Smooth muscle cell (in vitro differentiated cells): ENCODE measurements around the gene TMEM243. TPM values are rescaled to one million over a fixed set of nuclear protein-coding genes. Genes with fewer than 3 reads are reported as not detected.
"Not testable (repeated sequence)": the region's sequence is repeated elsewhere in the genome, so short reads cannot be mapped to it uniquely, and the experiment has no call there.

ENCODE experiments used
- DNase-seq: peaks from one replicate; lab custom pipeline; 2025; ENCODE audit not compliant: unreplicated experiment; lab: John Stamatoyannopoulos, UW
- H2AFZ ChIP-seq: fragments of 200-600 bp; sonication (generic); 2 replicates; pipeline ENCODE4 v1.6.0; 2016; ENCODE audit warnings: antibody characterized with exemption, low read depth, mild to moderate bottlenecking
- H3F3A ChIP-seq: fragments of 200-600 bp; sonication (generic); 2 replicates; pipeline ENCODE4 v1.6.0; 2017; ENCODE audit warnings: antibody characterized with exemption, low read depth
- H3K27ac ChIP-seq: fragments of 200-600 bp; sonication (generic); 2 replicates; pipeline ENCODE4 v1.5.1; 2016; ENCODE audit warnings: low read depth, mild to moderate bottlenecking
- H3K27me3 ChIP-seq: fragments of 200-600 bp; sonication (generic); 2 replicates; pipeline ENCODE4 v1.6.1; 2016; ENCODE audit warnings: low read depth, mild to moderate bottlenecking
- H3K36me3 ChIP-seq: fragments of 200-600 bp; sonication (generic); 2 replicates; pipeline ENCODE4 v1.5.1; 2016; ENCODE audit warnings: low read depth
- H3K4me1 ChIP-seq: fragments of 200-600 bp; sonication (generic); 2 replicates; pipeline ENCODE4 v1.5.1; 2016; ENCODE audit warnings: low read depth
- H3K4me2 ChIP-seq: fragments of 200-600 bp; sonication (generic); 2 replicates; pipeline ENCODE4 v1.6.0; 2016; ENCODE audit warnings: mild to moderate bottlenecking
- H3K4me3 ChIP-seq: fragments of 200-600 bp; sonication (generic); 2 replicates; pipeline ENCODE4 v1.5.1; 2016; ENCODE audit warnings: mild to moderate bottlenecking
- H3K79me2 ChIP-seq: fragments of 200-600 bp; sonication (generic); 2 replicates; pipeline ENCODE4 v1.6.0; 2016; ENCODE audit warnings: low read depth, mild to moderate bottlenecking
- H3K9ac ChIP-seq: fragments of 200-600 bp; sonication (generic); 2 replicates; pipeline ENCODE4 v1.6.0; 2016; ENCODE audit warnings: low read depth
- H3K9me3 ChIP-seq: fragments of 200-600 bp; sonication (generic); replicated peaks from 2 replicates; pipeline ENCODE4 v1.5.1; 2016; ENCODE audit warnings: low read depth
- H4K20me1 ChIP-seq: fragments of 200-600 bp; sonication (generic); 2 replicates; pipeline ENCODE4 v1.6.0; 2016; ENCODE audit warnings: low read depth
- CTCF ChIP-seq: fragments of 200-600 bp; sonication (generic); IDR thresholded peaks from 2 replicates; pipeline ENCODE4 v1.5.1; 2017; ENCODE audit warnings: borderline replicate concordance, mild to moderate bottlenecking, antibody characterized with exemption; ENCODE audit not compliant: insufficient read depth, poor library complexity, severe bottlenecking
- WGBS: methylation state at CpG from one replicate; pipeline ENCODE4 v1.1.7; 2016; ENCODE audit warnings: low lambda C conversion rate; 5-methylcytosine and 5-hydroxymethylcytosine counted together
- polyA plus RNA-seq: library from polyadenylated mRNA; unstranded; fragments of >200 nt; fragmentation: Nextera tagmentation; extraction: Ambion mirVana; gene quantifications from 2 replicates; pipeline ENCODE4 v1.2.1, GENCODE V29; 2016
- total RNA-seq: library from RNA; depleted of rRNA; stranded (reverse); fragments of >200 nt; gene quantifications from 2 replicates; pipeline ENCODE4 v1.2.3, GENCODE V29; 2014

The TMEM243 gene
- total and polyA plus RNA-seq, 2 experiments from 2014 or later = 32.7 to 43.7 TPM

DNA sequence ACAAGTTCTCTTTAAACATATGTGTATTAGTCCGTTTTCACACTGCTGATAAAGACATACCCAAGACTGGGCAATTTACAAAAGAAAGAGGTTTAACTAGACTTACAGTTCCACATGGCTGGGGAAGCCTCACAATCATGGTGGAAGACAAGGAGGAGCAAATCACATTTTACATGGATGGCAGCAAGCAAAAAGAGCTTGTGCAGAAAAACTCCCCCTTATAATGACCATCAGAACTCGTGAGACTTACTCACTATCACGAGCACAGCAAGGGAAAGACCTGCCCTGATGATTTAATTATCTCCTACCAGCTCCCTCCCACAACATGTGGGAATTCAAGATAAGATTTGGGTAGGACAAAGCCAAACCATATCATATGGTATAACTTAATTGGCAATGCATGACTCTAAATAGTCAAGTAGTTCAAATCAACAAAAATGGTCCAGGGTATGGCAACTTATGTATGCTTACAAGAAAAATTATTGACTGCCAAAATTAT is 34.1 kb upstream of the TMEM243 start:
- WGBS = 78% methylated on average over 3 of the region's 3 CpGs
- no peaks in the 10 kb centered on the region for H3F3A ChIP-seq
- H3K4me1 ChIP-seq = no peaks in the 10 kb centered on the region

DNA sequence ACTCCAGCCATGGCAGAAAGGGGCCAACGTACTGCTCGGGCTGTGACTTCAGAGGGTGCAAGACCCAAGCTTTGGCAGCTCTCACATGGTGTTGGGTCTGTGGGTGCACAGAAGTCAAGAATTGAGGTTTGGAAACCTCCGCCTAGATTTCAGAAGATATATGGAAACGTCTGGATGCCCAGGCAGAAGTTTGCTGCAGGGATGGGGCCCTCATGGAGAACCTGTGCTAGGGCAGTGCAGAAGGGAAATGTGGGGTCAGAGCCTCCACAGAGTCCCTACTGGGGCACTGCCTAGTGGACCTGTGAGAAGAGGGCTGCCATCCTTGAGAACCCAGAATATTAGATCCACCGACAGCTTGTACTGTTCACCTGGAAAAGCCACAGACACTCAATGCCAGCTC is 26.1 kb upstream of the TMEM243 start:
- not testable (repeated sequence) for H3K36me3 ChIP-seq, H3K27ac ChIP-seq, H3F3A ChIP-seq, H3K27me3 ChIP-seq, DNase-seq, H3K79me2 ChIP-seq, H4K20me1 ChIP-seq, H3K9me3 ChIP-seq, H2AFZ ChIP-seq, H3K4me3 ChIP-seq, H3K9ac ChIP-seq, H3K4me1 ChIP-seq, H3K4me2 ChIP-seq
- WGBS = 89% methylated on average over 5 of the region's 5 CpGs

More for the DNA sequence above, 34.1 kb upstream of the TMEM243 start:
- no peaks in the 10 kb centered on the region for H3K36me3 ChIP-seq
- no peaks in the 10 kb centered on the region for H3K9me3 ChIP-seq
- H4K20me1 ChIP-seq = no peaks in the 10 kb centered on the region
- TF ChIP-seq CTCF = no peak
- no peak overlapping the region for H3K9ac ChIP-seq
- no peak overlapping the region for H3K4me3 ChIP-seq
- H3K27ac ChIP-seq = no peak overlapping the region
- no peak for DNase-seq
- no peak overlapping the region for H2AFZ ChIP-seq
- no peak overlapping the region for H3K4me2 ChIP-seq
- H3K79me2 ChIP-seq = no peaks in the 10 kb centered on the region
- H3K27me3 ChIP-seq = no peaks in the 10 kb centered on the region

DNA sequence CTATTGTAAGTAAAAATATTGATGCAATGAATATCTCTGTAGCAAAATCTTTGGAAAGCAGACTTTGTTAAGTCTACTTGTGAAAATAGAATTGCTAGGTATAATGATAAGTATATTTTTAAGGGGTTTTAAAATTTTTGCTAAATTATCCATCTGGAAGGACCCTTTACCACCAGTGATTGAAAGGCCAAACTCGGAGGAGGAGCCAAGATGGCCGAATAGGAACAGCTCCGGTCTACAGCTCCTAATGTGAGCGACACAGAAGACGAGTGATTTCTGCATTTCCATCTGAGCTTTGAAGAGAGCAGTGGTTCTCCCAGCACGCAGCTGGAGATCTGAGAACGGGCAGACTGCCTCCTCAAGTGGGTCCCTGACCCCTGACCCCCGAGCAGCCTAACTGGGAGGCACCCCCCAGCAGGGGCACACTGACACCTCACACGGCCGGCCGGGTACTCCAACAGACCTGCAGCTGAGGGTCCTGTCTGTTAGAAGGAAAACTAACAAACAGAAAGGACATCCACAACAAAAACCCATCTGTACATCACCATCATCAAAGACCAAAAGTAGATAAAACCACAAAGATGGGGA is 19.0 kb upstream of the TMEM243 start:
- H3K4me1 ChIP-seq, H3K27ac ChIP-seq, H3K4me3 ChIP-seq: not testable (repeated sequence)

DNA sequence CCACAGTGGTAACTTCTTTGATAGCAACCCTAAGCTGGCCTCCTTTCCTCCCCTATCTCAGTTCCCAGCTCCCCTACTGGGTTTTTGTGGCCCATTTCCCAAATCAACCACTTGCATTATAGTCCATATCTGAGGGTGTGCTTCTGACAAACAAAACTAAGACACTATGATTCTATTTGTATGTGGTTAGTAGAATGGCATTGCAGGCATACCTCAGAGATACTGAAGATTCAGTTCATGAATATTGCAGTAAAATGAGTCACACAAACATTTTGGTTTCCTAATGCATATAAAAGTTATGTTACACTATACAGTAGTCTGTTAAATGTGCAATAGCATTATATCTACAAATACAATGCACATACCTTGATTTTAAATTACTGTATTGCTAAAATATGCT is 15.4 kb upstream of the TMEM243 start:
- no peaks in the 10 kb centered on the region for H3K4me1 ChIP-seq
- no peaks in the 10 kb centered on the region for H3K9me3 ChIP-seq
- no peaks in the 10 kb centered on the region for H4K20me1 ChIP-seq
- no peaks in the 10 kb centered on the region for H3F3A ChIP-seq
- no peak for DNase-seq
- H3K4me3 ChIP-seq = no peak overlapping the region
- H3K36me3 ChIP-seq = no peaks in the 10 kb centered on the region
- no peak overlapping the region for H3K9ac ChIP-seq
- no peaks in the 10 kb centered on the region for H3K79me2 ChIP-seq
- H3K27me3 ChIP-seq = no peaks in the 10 kb centered on the region
- no peak overlapping the region for H2AFZ ChIP-seq
- H3K27ac ChIP-seq = no peak overlapping the region
- TF ChIP-seq CTCF = no peak
- H3K4me2 ChIP-seq = no peak overlapping the region

More for the DNA sequence above, 19.0 kb upstream of the TMEM243 start:
- H3K27me3 ChIP-seq, H3K36me3 ChIP-seq, H3K9me3 ChIP-seq, DNase-seq, H2AFZ ChIP-seq, H3K79me2 ChIP-seq, H3K4me2 ChIP-seq, H4K20me1 ChIP-seq, H3K9ac ChIP-seq, H3F3A ChIP-seq: not testable (repeated sequence)
- 77% methylated on average over 9 of the region's 11 CpGs for WGBS

GRCh38 chr7:87231711-87232110 is 12.2 kb upstream of the TMEM243 start:
- H2AFZ ChIP-seq = no peak overlapping the region
- H3K36me3 ChIP-seq = no peaks in the 10 kb centered on the region
- no peaks in the 10 kb centered on the region for H3K4me1 ChIP-seq
- H3K4me2 ChIP-seq = no peak overlapping the region
- TF ChIP-seq CTCF = no peak
- no peak overlapping the region for H3K4me3 ChIP-seq
- no peaks in the 10 kb centered on the region for H3K79me2 ChIP-seq
- no peak for DNase-seq
- peaks cover 8% of the 10 kb centered on the region for H3K27me3 ChIP-seq
- no peak overlapping the region for H3K9ac ChIP-seq
- H4K20me1 ChIP-seq = no peaks in the 10 kb centered on the region
- H3F3A ChIP-seq = no peaks in the 10 kb centered on the region
- no peak overlapping the region for H3K27ac ChIP-seq
- H3K9me3 ChIP-seq = no peaks in the 10 kb centered on the region
